Measurements from ENCODE around the gene MEIKIN. TPM values are rescaled to one million over a fixed set of nuclear protein-coding genes. Genes with fewer than 3 reads are reported as not detected.

MEIKIN gene
- total and polyA plus RNA-seq, 4 donors = 0.42 to 0.51 TPM; not detected in 2

DNA sequence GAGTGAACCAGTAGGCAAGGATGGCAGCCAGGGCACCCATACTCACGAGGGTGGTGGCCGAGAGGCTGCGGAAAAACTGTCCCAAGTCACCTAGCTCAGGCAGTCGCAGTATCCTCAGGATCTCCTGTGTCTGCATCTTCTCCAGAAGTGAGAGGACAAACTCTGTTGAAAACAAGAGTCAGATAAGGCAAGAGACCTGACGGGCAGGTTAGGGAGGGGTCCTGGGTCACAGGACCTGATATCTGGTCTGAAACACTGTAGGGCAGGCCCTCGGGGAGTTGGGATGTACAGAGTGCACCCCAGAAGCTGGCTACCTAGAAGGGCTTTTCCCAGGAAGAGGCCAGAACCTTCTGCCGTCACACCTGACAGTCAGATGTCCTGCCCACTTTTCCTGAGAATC lies 48.6 kb upstream of the MEIKIN start:
- no peak overlapping the region for H3K9ac ChIP-seq (ENCODE audit: low read depth in 1 of 2, low read length in 2 of 2)
- no peak for TF ChIP-seq FOXA2 (IDR thresholded peaks at IDR 0.05)
- TF ChIP-seq FOXA1 (IDR thresholded peaks at IDR 0.05) = no peak
- no peak for TF ChIP-seq EGR1 (IDR thresholded peaks at IDR 0.05; ENCODE audit: low read depth in 2 of 2)
- no peak for TF ChIP-seq RAD21 (IDR thresholded peaks at IDR 0.05)
- TF ChIP-seq RXRA (IDR thresholded peaks at IDR 0.05) = no peak
- no peak for TF ChIP-seq SP1 (IDR thresholded peaks at IDR 0.05)
- TF ChIP-seq JUND (IDR thresholded peaks at IDR 0.05) = no peak
- no peak for TF ChIP-seq GABPA (IDR thresholded peaks at IDR 0.05 in 1 of 2, conservative IDR thresholded peaks at IDR 0.05 in 1 of 2)
- TF ChIP-seq TAF1 (conservative IDR thresholded peaks at IDR 0.05) = no peak
- TF ChIP-seq, protein P1, sequence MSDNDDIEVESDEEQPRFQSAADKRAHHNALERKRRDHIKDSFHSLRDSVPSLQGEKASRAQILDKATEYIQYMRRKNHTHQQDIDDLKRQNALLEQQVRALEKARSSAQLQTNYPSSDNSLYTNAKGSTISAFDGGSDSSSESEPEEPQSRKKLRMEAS (IDR thresholded peaks at IDR 0.05) = no peak
- TF ChIP-seq, protein P2, sequence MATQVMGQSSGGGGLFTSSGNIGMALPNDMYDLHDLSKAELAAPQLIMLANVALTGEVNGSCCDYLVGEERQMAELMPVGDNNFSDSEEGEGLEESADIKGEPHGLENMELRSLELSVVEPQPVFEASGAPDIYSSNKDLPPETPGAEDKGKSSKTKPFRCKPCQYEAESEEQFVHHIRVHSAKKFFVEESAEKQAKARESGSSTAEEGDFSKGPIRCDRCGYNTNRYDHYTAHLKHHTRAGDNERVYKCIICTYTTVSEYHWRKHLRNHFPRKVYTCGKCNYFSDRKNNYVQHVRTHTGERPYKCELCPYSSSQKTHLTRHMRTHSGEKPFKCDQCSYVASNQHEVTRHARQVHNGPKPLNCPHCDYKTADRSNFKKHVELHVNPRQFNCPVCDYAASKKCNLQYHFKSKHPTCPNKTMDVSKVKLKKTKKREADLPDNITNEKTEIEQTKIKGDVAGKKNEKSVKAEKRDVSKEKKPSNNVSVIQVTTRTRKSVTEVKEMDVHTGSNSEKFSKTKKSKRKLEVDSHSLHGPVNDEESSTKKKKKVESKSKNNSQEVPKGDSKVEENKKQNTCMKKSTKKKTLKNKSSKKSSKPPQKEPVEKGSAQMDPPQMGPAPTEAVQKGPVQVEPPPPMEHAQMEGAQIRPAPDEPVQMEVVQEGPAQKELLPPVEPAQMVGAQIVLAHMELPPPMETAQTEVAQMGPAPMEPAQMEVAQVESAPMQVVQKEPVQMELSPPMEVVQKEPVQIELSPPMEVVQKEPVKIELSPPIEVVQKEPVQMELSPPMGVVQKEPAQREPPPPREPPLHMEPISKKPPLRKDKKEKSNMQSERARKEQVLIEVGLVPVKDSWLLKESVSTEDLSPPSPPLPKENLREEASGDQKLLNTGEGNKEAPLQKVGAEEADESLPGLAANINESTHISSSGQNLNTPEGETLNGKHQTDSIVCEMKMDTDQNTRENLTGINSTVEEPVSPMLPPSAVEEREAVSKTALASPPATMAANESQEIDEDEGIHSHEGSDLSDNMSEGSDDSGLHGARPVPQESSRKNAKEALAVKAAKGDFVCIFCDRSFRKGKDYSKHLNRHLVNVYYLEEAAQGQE (IDR thresholded peaks at IDR 0.05) = no peak
- TF ChIP-seq, protein P3, sequence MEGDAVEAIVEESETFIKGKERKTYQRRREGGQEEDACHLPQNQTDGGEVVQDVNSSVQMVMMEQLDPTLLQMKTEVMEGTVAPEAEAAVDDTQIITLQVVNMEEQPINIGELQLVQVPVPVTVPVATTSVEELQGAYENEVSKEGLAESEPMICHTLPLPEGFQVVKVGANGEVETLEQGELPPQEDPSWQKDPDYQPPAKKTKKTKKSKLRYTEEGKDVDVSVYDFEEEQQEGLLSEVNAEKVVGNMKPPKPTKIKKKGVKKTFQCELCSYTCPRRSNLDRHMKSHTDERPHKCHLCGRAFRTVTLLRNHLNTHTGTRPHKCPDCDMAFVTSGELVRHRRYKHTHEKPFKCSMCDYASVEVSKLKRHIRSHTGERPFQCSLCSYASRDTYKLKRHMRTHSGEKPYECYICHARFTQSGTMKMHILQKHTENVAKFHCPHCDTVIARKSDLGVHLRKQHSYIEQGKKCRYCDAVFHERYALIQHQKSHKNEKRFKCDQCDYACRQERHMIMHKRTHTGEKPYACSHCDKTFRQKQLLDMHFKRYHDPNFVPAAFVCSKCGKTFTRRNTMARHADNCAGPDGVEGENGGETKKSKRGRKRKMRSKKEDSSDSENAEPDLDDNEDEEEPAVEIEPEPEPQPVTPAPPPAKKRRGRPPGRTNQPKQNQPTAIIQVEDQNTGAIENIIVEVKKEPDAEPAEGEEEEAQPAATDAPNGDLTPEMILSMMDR (IDR thresholded peaks at IDR 0.05; ENCODE audit: low read depth, low read length, missing input control) = no peak
- TF ChIP-seq HNF4G (IDR thresholded peaks at IDR 0.05) = no peak
- no peak for TF ChIP-seq HNF4A (conservative IDR thresholded peaks at IDR 0.05)
- no peaks in the 10 kb centered on the region for H3K36me3 ChIP-seq (ENCODE audit: control insufficient read depth in 4 of 4, insufficient read depth in 3 of 4, low read depth in 1 of 4, low read length in 3 of 4)
- DNase-seq (ENCODE audit: low spot score) = no peak
- H3K4me1 ChIP-seq (ENCODE audit: control insufficient read depth in 4 of 4, insufficient read depth in 4 of 4, low read length in 3 of 4) = peaks cover 6 to 21% (median 16%) of the 10 kb centered on the region in 4 donors
- H3K27ac ChIP-seq (ENCODE audit: low read depth in 1 of 2, low read length in 2 of 2) = no peak overlapping the region
- 81% methylated on average over 7 of the region's 7 CpGs for WGBS
- H3K4me3 ChIP-seq (ENCODE audit: low read depth in 1 of 3, low read length in 3 of 3) = no peak overlapping the region
- no peaks in the 10 kb centered on the region for H3K9me3 ChIP-seq (ENCODE audit: control insufficient read depth in 4 of 4, low read length in 3 of 4)
- no peaks in the 10 kb centered on the region for H3K27me3 ChIP-seq (ENCODE audit: control insufficient read depth in 4 of 4, insufficient read depth in 4 of 4, low read length in 3 of 4)

DNA sequence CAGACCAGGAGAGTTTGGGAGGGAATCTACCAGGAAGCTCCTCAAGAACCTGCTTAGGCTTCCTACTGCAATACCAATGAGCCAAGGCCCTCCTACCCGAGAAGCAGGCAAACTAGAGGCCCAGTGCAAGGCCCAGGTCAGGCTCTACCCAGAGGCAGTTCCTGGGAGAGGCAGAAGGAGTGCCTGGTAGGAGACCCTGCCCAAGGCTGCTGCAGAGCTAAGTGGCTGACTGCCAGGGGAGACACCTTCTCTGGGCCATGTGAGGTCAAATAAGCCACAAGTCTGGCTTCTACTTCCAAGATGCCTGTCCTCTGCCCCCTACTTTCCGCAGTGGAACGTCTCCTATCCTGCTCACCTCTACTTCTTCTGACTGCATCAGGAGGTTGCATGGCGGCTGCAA lies 48.2 kb upstream of the MEIKIN start:
- 94% methylated on average over 4 of the region's 4 CpGs for WGBS
- TF ChIP-seq, protein P4, sequence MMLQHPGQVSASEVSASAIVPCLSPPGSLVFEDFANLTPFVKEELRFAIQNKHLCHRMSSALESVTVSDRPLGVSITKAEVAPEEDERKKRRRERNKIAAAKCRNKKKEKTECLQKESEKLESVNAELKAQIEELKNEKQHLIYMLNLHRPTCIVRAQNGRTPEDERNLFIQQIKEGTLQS (IDR thresholded peaks at IDR 0.05) = no peak
- TF ChIP-seq TAF1 (conservative IDR thresholded peaks at IDR 0.05) = no peak
- TF ChIP-seq, protein P5, sequence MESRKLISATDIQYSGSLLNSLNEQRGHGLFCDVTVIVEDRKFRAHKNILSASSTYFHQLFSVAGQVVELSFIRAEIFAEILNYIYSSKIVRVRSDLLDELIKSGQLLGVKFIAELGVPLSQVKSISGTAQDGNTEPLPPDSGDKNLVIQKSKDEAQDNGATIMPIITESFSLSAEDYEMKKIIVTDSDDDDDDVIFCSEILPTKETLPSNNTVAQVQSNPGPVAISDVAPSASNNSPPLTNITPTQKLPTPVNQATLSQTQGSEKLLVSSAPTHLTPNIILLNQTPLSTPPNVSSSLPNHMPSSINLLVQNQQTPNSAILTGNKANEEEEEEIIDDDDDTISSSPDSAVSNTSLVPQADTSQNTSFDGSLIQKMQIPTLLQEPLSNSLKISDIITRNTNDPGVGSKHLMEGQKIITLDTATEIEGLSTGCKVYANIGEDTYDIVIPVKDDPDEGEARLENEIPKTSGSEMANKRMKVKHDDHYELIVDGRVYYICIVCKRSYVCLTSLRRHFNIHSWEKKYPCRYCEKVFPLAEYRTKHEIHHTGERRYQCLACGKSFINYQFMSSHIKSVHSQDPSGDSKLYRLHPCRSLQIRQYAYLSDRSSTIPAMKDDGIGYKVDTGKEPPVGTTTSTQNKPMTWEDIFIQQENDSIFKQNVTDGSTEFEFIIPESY (IDR thresholded peaks at IDR 0.05) = no peak
- peaks cover 6 to 21% (median 16%) of the 10 kb centered on the region in 4 donors for H3K4me1 ChIP-seq (ENCODE audit: control insufficient read depth in 4 of 4, insufficient read depth in 4 of 4, low read length in 3 of 4)
- H3K9me3 ChIP-seq (ENCODE audit: control insufficient read depth in 4 of 4, low read length in 3 of 4) = no peaks in the 10 kb centered on the region
- no peak for DNase-seq (ENCODE audit: low spot score)
- no peaks in the 10 kb centered on the region for H3K27me3 ChIP-seq (ENCODE audit: control insufficient read depth in 4 of 4, insufficient read depth in 4 of 4, low read length in 3 of 4)
- H3K36me3 ChIP-seq (ENCODE audit: control insufficient read depth in 4 of 4, insufficient read depth in 3 of 4, low read depth in 1 of 4, low read length in 3 of 4) = no peaks in the 10 kb centered on the region
- no peak overlapping the region for H3K4me3 ChIP-seq (ENCODE audit: low read depth in 1 of 3, low read length in 3 of 3)
- H3K27ac ChIP-seq (ENCODE audit: low read depth in 1 of 2, low read length in 2 of 2) = no peak overlapping the region
- H3K9ac ChIP-seq (ENCODE audit: low read depth in 1 of 2, low read length in 2 of 2) = no peak overlapping the region
